Esophagus squamous epithelium (tissue), 4 donors: ENCODE results near the gene PSAPL1.

ENCODE experiments used
- POLR2A ChIP-seq, 4 donors: fragments of 450-650 bp; IDR thresholded peaks; one replicate each; pipeline ENCODE4 v1.6.1; 2017; ENCODE audit warnings: antibody characterized with exemption in 4 of 4, mild to moderate bottlenecking in 4 of 4, moderate library complexity in 3 of 4
- TF ChIP-seq, protein P1 (sequence below), 6 experiments: fragments of 450-650 bp in 4 of 6; fragments of 200-600 bp in 2 of 6; sonication (generic) in 2 of 6; IDR thresholded peaks; one replicate each; pipeline ENCODE4 v1.5.1; 2016 to 2019; ENCODE audit warnings: antibody characterized with exemption in 6 of 6, mild to moderate bottlenecking in 4 of 6, moderate library complexity in 4 of 6

- TF ChIP-seq, protein P1, sequence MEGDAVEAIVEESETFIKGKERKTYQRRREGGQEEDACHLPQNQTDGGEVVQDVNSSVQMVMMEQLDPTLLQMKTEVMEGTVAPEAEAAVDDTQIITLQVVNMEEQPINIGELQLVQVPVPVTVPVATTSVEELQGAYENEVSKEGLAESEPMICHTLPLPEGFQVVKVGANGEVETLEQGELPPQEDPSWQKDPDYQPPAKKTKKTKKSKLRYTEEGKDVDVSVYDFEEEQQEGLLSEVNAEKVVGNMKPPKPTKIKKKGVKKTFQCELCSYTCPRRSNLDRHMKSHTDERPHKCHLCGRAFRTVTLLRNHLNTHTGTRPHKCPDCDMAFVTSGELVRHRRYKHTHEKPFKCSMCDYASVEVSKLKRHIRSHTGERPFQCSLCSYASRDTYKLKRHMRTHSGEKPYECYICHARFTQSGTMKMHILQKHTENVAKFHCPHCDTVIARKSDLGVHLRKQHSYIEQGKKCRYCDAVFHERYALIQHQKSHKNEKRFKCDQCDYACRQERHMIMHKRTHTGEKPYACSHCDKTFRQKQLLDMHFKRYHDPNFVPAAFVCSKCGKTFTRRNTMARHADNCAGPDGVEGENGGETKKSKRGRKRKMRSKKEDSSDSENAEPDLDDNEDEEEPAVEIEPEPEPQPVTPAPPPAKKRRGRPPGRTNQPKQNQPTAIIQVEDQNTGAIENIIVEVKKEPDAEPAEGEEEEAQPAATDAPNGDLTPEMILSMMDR (IDR thresholded peaks at IDR 0.05): no peak
- TF ChIP-seq POLR2A (IDR thresholded peaks at IDR 0.05): no peak
These were observed 30.3 kb upstream of the PSAPL1 start for GRCh38 chr4:7465017-7465416.
